Panc1 (cell line): ENCODE results near the gene ENTPD7. TPM values are rescaled to one million over a fixed set of nuclear protein-coding genes. Genes with fewer than 3 reads are reported as not detected.

Experiments
- ATAC-seq: fragments of 200-7000 bp; cut with Tn5 transposase; 2 replicates; pipeline ENCODE4 v1.9.1; 2020; ENCODE audit warnings: mild to moderate bottlenecking, moderate library complexity
- BruUV-seq: library from RNA; stranded (reverse); fragments of 400-500 nt; replicated peaks from 2 replicates; lab custom pipeline; 2021; lab: Mats Ljungman, UMichigan
- CTCF ChIA-PET: fragments of 300-600 bp; sonication (Branson Sonifier 250); formaldehyde crosslinking; loops from one replicate; lab custom pipeline; 2022; ENCODE audit warnings: antibody characterized with exemption; lab: Charles Lee
- POLR2A ChIA-PET: fragments of 300-600 bp; sonication (Branson Sonifier 250); formaldehyde crosslinking; loops from one replicate; lab custom pipeline; 2022; ENCODE audit warnings: antibody characterized with exemption; lab: Charles Lee
- DNase-seq: peaks from one replicate; pipeline ENCODE4 v3.0.0-alpha.2; 2010; ENCODE audit warnings: low read depth, low spot score
- H3K27ac ChIP-seq: 2 replicates; pipeline ENCODE4 v1.5.1; 2011; ENCODE audit warnings: mild to moderate bottlenecking, low read length, inconsistent platforms
- H3K27me3 ChIP-seq: fragments of 200-500 bp; sonication (Bioruptor generic); 2 replicates; pipeline ENCODE4 v1.6.0; 2014; ENCODE audit warnings: low read length, inconsistent platforms; ENCODE audit not compliant: control insufficient read depth, insufficient read depth
- H3K36me3 ChIP-seq: fragments of 200-500 bp; sonication (Bioruptor generic); 2 replicates; pipeline ENCODE4 v1.5.1; 2014; ENCODE audit warnings: inconsistent platforms, mild to moderate bottlenecking, low read length, moderate library complexity; ENCODE audit not compliant: control insufficient read depth, insufficient read depth
- H3K4me1 ChIP-seq: 2 replicates; pipeline ENCODE4 v1.5.1; 2011; ENCODE audit warnings: inconsistent platforms, mild to moderate bottlenecking, low read length, moderate library complexity; ENCODE audit not compliant: control insufficient read depth, insufficient read depth
- H3K4me3 ChIP-seq, 2 experiments: 2 replicates each; pipeline ENCODE4 v1.5.1; 2011 to 2012; ENCODE audit warnings: low read depth in 2 of 2, low read length in 2 of 2, mild to moderate bottlenecking in 2 of 2, inconsistent platforms in 1 of 2, moderate library complexity in 1 of 2
- H3K9me3 ChIP-seq: fragments of 200-500 bp; sonication (Bioruptor generic); 2 replicates; pipeline ENCODE4 v1.5.1; 2014; ENCODE audit warnings: low read depth, mild to moderate bottlenecking, inconsistent platforms, low read length, moderate library complexity; ENCODE audit not compliant: control insufficient read depth, insufficient read depth
- POLR2AphosphoS5 ChIP-seq: IDR thresholded peaks from 2 replicates; pipeline ENCODE4 v1.6.1; 2012; ENCODE audit warnings: mild to moderate bottlenecking, low read depth, low read length, moderate library complexity
- SIN3A ChIP-seq: IDR thresholded peaks from 2 replicates; pipeline ENCODE4 v1.6.1; 2012; ENCODE audit warnings: low read depth, mild to moderate bottlenecking, low read length, moderate library complexity, borderline replicate concordance; ENCODE audit not compliant: insufficient read depth
- TCF7L2 ChIP-seq: IDR thresholded peaks from 2 replicates; pipeline ENCODE4 v1.6.1; 2011; ENCODE audit warnings: mild to moderate bottlenecking, low read depth, low read length, inconsistent platforms
- in situ Hi-C: cut with HindIII; loops from 2 replicates; pipeline ENCODE4 v1.10.0; 2016; ENCODE audit warnings: low sequenced_read_pairs, low pct_unique_long_range_greater_than_20kb
- intact Hi-C: fragments of 100-400 bp; cut with micrococcal nuclease; formaldehyde crosslinking; loops from one replicate; pipeline ENCODE4 v1.10.0; 2022; ENCODE audit not compliant: unreplicated experiment
- total RNA-seq: library from RNA; stranded (reverse); gene quantifications from one replicate; pipeline ENCODE4 v1.2.1, GENCODE V29; 2021; ENCODE audit not compliant: unreplicated experiment
- TF ChIP-seq, protein P1 (sequence below), 2 experiments: IDR thresholded peaks; 2 replicates each; pipeline ENCODE4 v1.6.1; 2011 to 2012; ENCODE audit warnings: low read depth in 2 of 2, control low read depth in 1 of 2, low read length in 1 of 2, mild to moderate bottlenecking in 1 of 2, moderate library complexity in 1 of 2; ENCODE audit not compliant: insufficient read depth in 1 of 2
- TF ChIP-seq, protein P2 (sequence below): fragments of 450-650 bp; IDR thresholded peaks from 2 replicates; pipeline ENCODE4 v1.5.1; 2017; ENCODE audit warnings: mild to moderate bottlenecking

The ENTPD7 gene
- total RNA-seq, 1 experiment from 2014 or later, result 15.9 TPM

DNA sequence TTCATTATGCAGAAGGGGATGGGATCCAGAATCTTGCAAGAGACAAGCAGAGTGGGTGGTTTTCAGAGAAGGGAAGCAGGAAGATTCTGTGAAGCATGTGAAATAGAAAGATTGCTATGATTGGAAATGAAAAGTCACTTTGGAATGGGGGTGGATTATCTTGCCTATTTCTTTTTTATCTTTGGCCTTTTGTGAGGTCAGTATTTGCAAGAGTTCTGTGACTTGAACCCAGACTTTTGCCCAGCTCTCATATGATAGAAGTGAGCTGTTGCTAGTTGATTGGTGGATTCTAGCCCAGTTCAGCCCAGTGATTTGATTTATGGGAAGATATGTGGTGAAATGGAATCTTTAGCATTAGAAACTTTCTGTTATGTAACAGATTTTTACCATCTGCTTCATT, 17.1 kb downstream of the ENTPD7 start:
- intact Hi-C loops, result no loop called here
- no TSS peak for BruUV-seq

DNA sequence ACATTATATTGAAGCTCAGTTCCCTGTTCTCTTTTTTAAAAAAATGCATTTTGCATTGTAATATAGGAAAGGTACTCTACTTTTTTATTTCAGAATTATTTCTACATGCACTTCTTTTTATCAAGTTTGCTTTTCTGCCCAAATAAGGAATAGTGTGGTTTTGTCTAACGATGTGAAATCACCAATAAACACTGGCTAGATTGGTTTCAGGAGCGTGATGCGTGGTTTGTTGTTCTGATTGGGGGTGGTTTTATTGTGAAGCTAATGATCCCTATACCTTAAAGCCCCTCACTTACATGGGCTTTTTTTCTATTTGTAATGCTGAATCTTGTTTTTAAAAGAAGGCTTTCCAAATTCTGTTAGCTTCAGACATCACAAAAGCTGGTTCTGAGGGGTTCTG, 17.6 kb downstream of the ENTPD7 start:
- intact Hi-C loops, result no loop called here
- POLR2A ChIA-PET, result interaction anchor here (0.5 kb wide), 1 partner anchor 396 kb away, joined by 5 read pairs; no protein-coding TSS in a partner anchor
- BruUV-seq, result no TSS peak

More for the DNA sequence above, 17.1 kb downstream of the ENTPD7 start:
- ChIA-PET CTCF (no interaction called here), POLR2A (no interaction called here)
- in situ Hi-C loops, result no loop called here
- TF ChIP-seq TCF7L2 (no peak), POLR2AphosphoS5 (no peak), SIN3A (no peak)
- TF ChIP-seq, protein P1, sequence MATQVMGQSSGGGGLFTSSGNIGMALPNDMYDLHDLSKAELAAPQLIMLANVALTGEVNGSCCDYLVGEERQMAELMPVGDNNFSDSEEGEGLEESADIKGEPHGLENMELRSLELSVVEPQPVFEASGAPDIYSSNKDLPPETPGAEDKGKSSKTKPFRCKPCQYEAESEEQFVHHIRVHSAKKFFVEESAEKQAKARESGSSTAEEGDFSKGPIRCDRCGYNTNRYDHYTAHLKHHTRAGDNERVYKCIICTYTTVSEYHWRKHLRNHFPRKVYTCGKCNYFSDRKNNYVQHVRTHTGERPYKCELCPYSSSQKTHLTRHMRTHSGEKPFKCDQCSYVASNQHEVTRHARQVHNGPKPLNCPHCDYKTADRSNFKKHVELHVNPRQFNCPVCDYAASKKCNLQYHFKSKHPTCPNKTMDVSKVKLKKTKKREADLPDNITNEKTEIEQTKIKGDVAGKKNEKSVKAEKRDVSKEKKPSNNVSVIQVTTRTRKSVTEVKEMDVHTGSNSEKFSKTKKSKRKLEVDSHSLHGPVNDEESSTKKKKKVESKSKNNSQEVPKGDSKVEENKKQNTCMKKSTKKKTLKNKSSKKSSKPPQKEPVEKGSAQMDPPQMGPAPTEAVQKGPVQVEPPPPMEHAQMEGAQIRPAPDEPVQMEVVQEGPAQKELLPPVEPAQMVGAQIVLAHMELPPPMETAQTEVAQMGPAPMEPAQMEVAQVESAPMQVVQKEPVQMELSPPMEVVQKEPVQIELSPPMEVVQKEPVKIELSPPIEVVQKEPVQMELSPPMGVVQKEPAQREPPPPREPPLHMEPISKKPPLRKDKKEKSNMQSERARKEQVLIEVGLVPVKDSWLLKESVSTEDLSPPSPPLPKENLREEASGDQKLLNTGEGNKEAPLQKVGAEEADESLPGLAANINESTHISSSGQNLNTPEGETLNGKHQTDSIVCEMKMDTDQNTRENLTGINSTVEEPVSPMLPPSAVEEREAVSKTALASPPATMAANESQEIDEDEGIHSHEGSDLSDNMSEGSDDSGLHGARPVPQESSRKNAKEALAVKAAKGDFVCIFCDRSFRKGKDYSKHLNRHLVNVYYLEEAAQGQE (IDR thresholded peaks at IDR 0.05; ENCODE audit: insufficient read depth in 1 of 2, low read depth in 2 of 2, low read length in 1 of 2), result no peak
- TF ChIP-seq, protein P2, sequence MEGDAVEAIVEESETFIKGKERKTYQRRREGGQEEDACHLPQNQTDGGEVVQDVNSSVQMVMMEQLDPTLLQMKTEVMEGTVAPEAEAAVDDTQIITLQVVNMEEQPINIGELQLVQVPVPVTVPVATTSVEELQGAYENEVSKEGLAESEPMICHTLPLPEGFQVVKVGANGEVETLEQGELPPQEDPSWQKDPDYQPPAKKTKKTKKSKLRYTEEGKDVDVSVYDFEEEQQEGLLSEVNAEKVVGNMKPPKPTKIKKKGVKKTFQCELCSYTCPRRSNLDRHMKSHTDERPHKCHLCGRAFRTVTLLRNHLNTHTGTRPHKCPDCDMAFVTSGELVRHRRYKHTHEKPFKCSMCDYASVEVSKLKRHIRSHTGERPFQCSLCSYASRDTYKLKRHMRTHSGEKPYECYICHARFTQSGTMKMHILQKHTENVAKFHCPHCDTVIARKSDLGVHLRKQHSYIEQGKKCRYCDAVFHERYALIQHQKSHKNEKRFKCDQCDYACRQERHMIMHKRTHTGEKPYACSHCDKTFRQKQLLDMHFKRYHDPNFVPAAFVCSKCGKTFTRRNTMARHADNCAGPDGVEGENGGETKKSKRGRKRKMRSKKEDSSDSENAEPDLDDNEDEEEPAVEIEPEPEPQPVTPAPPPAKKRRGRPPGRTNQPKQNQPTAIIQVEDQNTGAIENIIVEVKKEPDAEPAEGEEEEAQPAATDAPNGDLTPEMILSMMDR, result no peak
- no peak for ATAC-seq
- Histone ChIP-seq H3K4me1 (no peaks in the 10 kb centered on the region), H3K27ac (no peak overlapping the region), H3K27me3 (no peaks in the 10 kb centered on the region), H3K4me3 (no peak overlapping the region), H3K9me3 (no peaks in the 10 kb centered on the region), H3K36me3 (no peaks in the 10 kb centered on the region)
- DNase-seq, result no peak

More for the DNA sequence above, 17.6 kb downstream of the ENTPD7 start:
- peaks cover under 1% of the 10 kb centered on the region; the same call in 1 of the 2 replicates for H3K4me1 ChIP-seq
- TF ChIP-seq, protein P2, result no peak
- TF ChIP-seq TCF7L2 (no peak), SIN3A (no peak), POLR2AphosphoS5 (no peak)
- TF ChIP-seq, protein P1 (IDR thresholded peaks at IDR 0.05; ENCODE audit: insufficient read depth in 1 of 2, low read depth in 2 of 2, low read length in 1 of 2), result no peak
- CTCF ChIA-PET, result no interaction called here
- in situ Hi-C loops, result no loop called here
- H3K9me3 ChIP-seq, result no peaks in the 10 kb centered on the region
- no peak for DNase-seq
- H3K27me3 ChIP-seq, result no peaks in the 10 kb centered on the region
- no peak overlapping the region for H3K27ac ChIP-seq
- no peak for ATAC-seq
- H3K36me3 ChIP-seq, result no peaks in the 10 kb centered on the region
- H3K4me3 ChIP-seq, result no peak overlapping the region
